ENCODE measurements around the gene LRRC71.

LRRC71 gene

GRCh38 chr1:156920233-156921052 lies at the start of gene LRRC71:
TSS of gene LRRC71 (plus strand) at chr1:156920632. CDS start at chr1:156920804, 172 bp downstream.
- DNase-seq: peak; percentile 89

GRCh38 chr1:156873659-156874058 lies 46.8 kb upstream of the LRRC71 start:
- DNase-seq: no peak

GRCh38 chr1:156874142-156874541 lies 46.3 kb upstream of the LRRC71 start:
- DNase-seq: no peak

GRCh38 chr1:156874572-156875340 lies 45.7 kb upstream of the LRRC71 start:
- no peak for DNase-seq

GRCh38 chr1:156875341-156875615 lies 45.2 kb upstream of the LRRC71 start:
- DNase-seq: no peak

GRCh38 chr1:156876281-156876680 lies 44.2 kb upstream of the LRRC71 start:
- DNase-seq: no peak

GRCh38 chr1:156877433-156878170 lies 42.8 kb upstream of the LRRC71 start:
- DNase-seq: no peak

GRCh38 chr1:156879876-156880275 lies 40.6 kb upstream of the LRRC71 start:
- DNase-seq: no peak

GRCh38 chr1:156880473-156880872 lies 40.0 kb upstream of the LRRC71 start:
- no peak for DNase-seq

GRCh38 chr1:156881101-156881500 lies 39.3 kb upstream of the LRRC71 start:
- DNase-seq: no peak

GRCh38 chr1:156881663-156882062 lies 38.8 kb upstream of the LRRC71 start:
- no peak for DNase-seq

GRCh38 chr1:156882543-156882942 lies 37.9 kb upstream of the LRRC71 start:
- no peak for DNase-seq

- no peak for DNase-seq
Observed at GRCh38 chr1:156883919-156884318, 36.5 kb upstream of the LRRC71 start.

GRCh38 chr1:156884560-156885184 lies 35.8 kb upstream of the LRRC71 start:
- no peak for DNase-seq

GRCh38 chr1:156885314-156885713 lies 35.1 kb upstream of the LRRC71 start:
- DNase-seq: no peak

- DNase-seq: no peak
Observed at GRCh38 chr1:156885880-156886355, 34.5 kb upstream of the LRRC71 start.

GRCh38 chr1:156886583-156887281 lies 33.7 kb upstream of the LRRC71 start:
- peak; percentile 23 for DNase-seq

GRCh38 chr1:156887317-156887716 lies 33.1 kb upstream of the LRRC71 start:
- DNase-seq: no peak

GRCh38 chr1:156887734-156888133 lies 32.7 kb upstream of the LRRC71 start:
- no peak for DNase-seq

GRCh38 chr1:156889802-156890580 lies 30.4 kb upstream of the LRRC71 start:
- peak; percentile 87 for DNase-seq
